GM19025 (cell line): ENCODE measurements around the gene PTGR3.

ENCODE experiments used
- ATAC-seq: cut with Tn5 transposase; IDR thresholded peaks from one replicate; pipeline ENCODE4 v1.9.1; 2021; ENCODE audit warnings: mild to moderate bottlenecking, low read depth, moderate library complexity; ENCODE audit not compliant: unreplicated experiment

PTGR3 gene

GRCh38 chr18:75238100-75238499, 29.2 kb upstream of the PTGR3 start:
- ATAC-seq = no peak

- no peak for ATAC-seq
These were observed 27.0 kb upstream of the PTGR3 start for GRCh38 chr18:75235896-75236295.

GRCh38 chr18:75234901-75235300, 26.0 kb upstream of the PTGR3 start:
- ATAC-seq = no peak

GRCh38 chr18:75231053-75231406, 22.1 kb upstream of the PTGR3 start:
- no peak for ATAC-seq

- no peak for ATAC-seq
These were observed 21.5 kb upstream of the PTGR3 start for GRCh38 chr18:75230163-75231052.

- ATAC-seq = no peak
These were observed 20.5 kb upstream of the PTGR3 start for GRCh38 chr18:75229437-75229836.

- ATAC-seq = no peak
These were observed 20.0 kb upstream of the PTGR3 start for GRCh38 chr18:75228967-75229366.

GRCh38 chr18:75227535-75228296, 18.8 kb upstream of the PTGR3 start:
- ATAC-seq = no peak

- ATAC-seq = no peak
These were observed 18.0 kb upstream of the PTGR3 start for GRCh38 chr18:75226956-75227316.

GRCh38 chr18:75226286-75226955, 17.5 kb upstream of the PTGR3 start:
- ATAC-seq = no peak

GRCh38 chr18:75223687-75224347, 14.9 kb upstream of the PTGR3 start:
- no peak for ATAC-seq

- no peak for ATAC-seq
These were observed 13.5 kb upstream of the PTGR3 start for GRCh38 chr18:75222407-75222806.

GRCh38 chr18:75221897-75222296, 13.0 kb upstream of the PTGR3 start:
- ATAC-seq = no peak

GRCh38 chr18:75221397-75221796, 12.5 kb upstream of the PTGR3 start:
- no peak for ATAC-seq

- ATAC-seq = no peak
These were observed 11.8 kb upstream of the PTGR3 start for GRCh38 chr18:75220551-75221355.

GRCh38 chr18:75219745-75220375, 10.9 kb upstream of the PTGR3 start:
- no peak for ATAC-seq

- ATAC-seq = no peak
These were observed 9.4 kb upstream of the PTGR3 start for GRCh38 chr18:75218065-75218923.

- no peak for ATAC-seq
These were observed 8.2 kb upstream of the PTGR3 start for GRCh38 chr18:75216911-75217689.
